Loucy (cell line): ENCODE results near the gene COL6A1.

Experiments
- H2AFZ ChIP-seq: fragments of 200-600 bp; sonication (generic); 2 replicates; pipeline ENCODE4 v1.6.0; 2016; ENCODE audit warnings: antibody characterized with exemption, mild to moderate bottlenecking, low read length, moderate library complexity
- H3F3A ChIP-seq: fragments of 200-600 bp; 2 replicates; pipeline ENCODE4 v1.6.0; 2016; ENCODE audit warnings: antibody characterized with exemption, low read depth, mild to moderate bottlenecking
- H3K27me3 ChIP-seq: fragments of 200-600 bp; sonication (generic); 2 replicates; pipeline ENCODE4 v1.6.1; 2014; ENCODE audit warnings: low read length, mild to moderate bottlenecking; ENCODE audit not compliant: insufficient read depth, poor library complexity, severe bottlenecking
- H3K36me3 ChIP-seq: fragments of 200-600 bp; sonication (generic); 2 replicates; pipeline ENCODE4 v1.6.1; 2016; ENCODE audit warnings: low read length; ENCODE audit not compliant: insufficient read depth
- H3K4me1 ChIP-seq: fragments of 200-600 bp; sonication (generic); 2 replicates; pipeline ENCODE4 v1.5.1; 2014; ENCODE audit warnings: low read length, mild to moderate bottlenecking; ENCODE audit not compliant: insufficient read depth, poor library complexity, severe bottlenecking
- H3K4me2 ChIP-seq: fragments of 200-600 bp; sonication (generic); 2 replicates; pipeline ENCODE4 v1.6.0; 2014; ENCODE audit warnings: antibody characterized with exemption, low read length, low read depth, mild to moderate bottlenecking; ENCODE audit not compliant: poor library complexity, severe bottlenecking
- H3K4me3 ChIP-seq: fragments of 200-600 bp; sonication (generic); 2 replicates; pipeline ENCODE4 v1.5.1; 2014; ENCODE audit warnings: low read length, mild to moderate bottlenecking, mixed read lengths; ENCODE audit not compliant: poor library complexity, severe bottlenecking
- H3K79me2 ChIP-seq: fragments of 200-600 bp; sonication (generic); 2 replicates; pipeline ENCODE4 v1.6.1; 2014; ENCODE audit warnings: low read length; ENCODE audit not compliant: insufficient read depth
- H3K9ac ChIP-seq: fragments of 200-600 bp; sonication (generic); 2 replicates; pipeline ENCODE4 v1.6.0; 2014; ENCODE audit warnings: mild to moderate bottlenecking, low read depth, low read length, moderate library complexity; ENCODE audit not compliant: poor library complexity, severe bottlenecking
- H3K9me2 ChIP-seq: fragments of 200-600 bp; sonication (generic); replicated peaks from 2 replicates; pipeline ENCODE4 v1.6.1; 2016; ENCODE audit warnings: low read depth, low read length, mixed read lengths
- H3K9me3 ChIP-seq: fragments of 200-600 bp; sonication (generic); 2 replicates; pipeline ENCODE4 v1.6.1; 2014; ENCODE audit warnings: mild to moderate bottlenecking, antibody characterized with exemption, low read length, low read depth; ENCODE audit not compliant: insufficient read depth
- H4K20me1 ChIP-seq: fragments of 200-600 bp; sonication (generic); 2 replicates; pipeline ENCODE4 v1.6.0; 2014; ENCODE audit warnings: antibody characterized with exemption, low read length, mild to moderate bottlenecking; ENCODE audit not compliant: insufficient read depth, poor library complexity, severe bottlenecking
- EZH2phosphoT487 ChIP-seq: fragments of 200-600 bp; IDR thresholded peaks from 2 replicates; pipeline ENCODE4 v1.6.1; 2018; ENCODE audit warnings: antibody characterized with exemption, mild to moderate bottlenecking, moderate library complexity, borderline replicate concordance
- TF ChIP-seq, protein P1 (sequence below): fragments of 200-600 bp; sonication (generic); conservative IDR thresholded peaks from 2 replicates; pipeline ENCODE4 v1.5.1; 2014; ENCODE audit warnings: mild to moderate bottlenecking, antibody characterized with exemption, low read length

The COL6A1 gene

GRCh38 chr21:46037331-46038325, 56.1 kb downstream of the COL6A1 start:
- Histone ChIP-seq H2AFZ (no peak overlapping the region), H3K4me3 (no peak overlapping the region), H3K27me3 (no peaks in the 10 kb centered on the region), H3K9me3 (no peaks in the 10 kb centered on the region; the same call in 1 of the 2 replicates), H3K9ac (no peak overlapping the region), H3K79me2 (no peaks in the 10 kb centered on the region), H3K4me2 (no peak overlapping the region), H4K20me1 (no peaks in the 10 kb centered on the region), H3K36me3 (no peaks in the 10 kb centered on the region), H3K4me1 (no peaks in the 10 kb centered on the region), H3K9me2 (no peaks in the 10 kb centered on the region), H3F3A (no peaks in the 10 kb centered on the region)
- no peak for TF ChIP-seq EZH2phosphoT487
- TF ChIP-seq, protein P1, sequence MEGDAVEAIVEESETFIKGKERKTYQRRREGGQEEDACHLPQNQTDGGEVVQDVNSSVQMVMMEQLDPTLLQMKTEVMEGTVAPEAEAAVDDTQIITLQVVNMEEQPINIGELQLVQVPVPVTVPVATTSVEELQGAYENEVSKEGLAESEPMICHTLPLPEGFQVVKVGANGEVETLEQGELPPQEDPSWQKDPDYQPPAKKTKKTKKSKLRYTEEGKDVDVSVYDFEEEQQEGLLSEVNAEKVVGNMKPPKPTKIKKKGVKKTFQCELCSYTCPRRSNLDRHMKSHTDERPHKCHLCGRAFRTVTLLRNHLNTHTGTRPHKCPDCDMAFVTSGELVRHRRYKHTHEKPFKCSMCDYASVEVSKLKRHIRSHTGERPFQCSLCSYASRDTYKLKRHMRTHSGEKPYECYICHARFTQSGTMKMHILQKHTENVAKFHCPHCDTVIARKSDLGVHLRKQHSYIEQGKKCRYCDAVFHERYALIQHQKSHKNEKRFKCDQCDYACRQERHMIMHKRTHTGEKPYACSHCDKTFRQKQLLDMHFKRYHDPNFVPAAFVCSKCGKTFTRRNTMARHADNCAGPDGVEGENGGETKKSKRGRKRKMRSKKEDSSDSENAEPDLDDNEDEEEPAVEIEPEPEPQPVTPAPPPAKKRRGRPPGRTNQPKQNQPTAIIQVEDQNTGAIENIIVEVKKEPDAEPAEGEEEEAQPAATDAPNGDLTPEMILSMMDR: no peak

GRCh38 chr21:46038341-46038829, 56.8 kb downstream of the COL6A1 start:
- H3K9me2 ChIP-seq: no peaks in the 10 kb centered on the region
- no peaks in the 10 kb centered on the region; the same call in 1 of the 2 replicates for H3K9me3 ChIP-seq
- no peak for TF ChIP-seq EZH2phosphoT487
- H3K4me2 ChIP-seq: no peak overlapping the region
- no peaks in the 10 kb centered on the region for H3K27me3 ChIP-seq
- no peak overlapping the region for H3K4me3 ChIP-seq
- H4K20me1 ChIP-seq: no peaks in the 10 kb centered on the region
- no peak overlapping the region for H2AFZ ChIP-seq
- no peaks in the 10 kb centered on the region for H3K4me1 ChIP-seq
- H3K79me2 ChIP-seq: no peaks in the 10 kb centered on the region
- no peaks in the 10 kb centered on the region for H3F3A ChIP-seq
- no peaks in the 10 kb centered on the region for H3K36me3 ChIP-seq
- no peak overlapping the region for H3K9ac ChIP-seq

DNA sequence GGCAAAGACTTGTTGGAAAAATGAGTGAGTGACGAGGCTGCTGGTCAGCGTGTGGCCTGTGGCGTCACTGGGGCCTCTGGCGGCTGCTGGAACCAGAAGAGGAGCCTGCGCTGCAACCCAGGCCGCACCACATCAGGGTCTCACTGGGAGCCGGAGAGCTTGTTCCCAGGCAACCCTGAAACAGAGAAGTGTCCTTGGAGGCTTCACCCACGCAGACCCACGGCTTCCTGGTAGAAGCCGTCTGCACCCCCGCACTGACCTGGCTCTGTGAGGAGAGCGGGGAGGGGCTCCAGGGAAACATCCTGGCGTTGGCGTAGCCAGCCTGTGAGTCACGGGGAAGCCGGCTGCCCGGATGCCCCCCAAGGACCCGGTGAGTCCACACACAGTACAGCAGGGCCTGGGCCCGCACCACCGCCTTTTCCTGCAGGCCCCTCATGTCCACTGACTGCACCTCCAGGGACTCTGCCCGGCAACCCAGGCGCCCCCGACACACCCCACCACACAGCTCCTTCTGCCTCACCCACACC, 57.4 kb downstream of the COL6A1 start:
- Histone ChIP-seq H3K36me3 (no peaks in the 10 kb centered on the region), H3K27me3 (no peaks in the 10 kb centered on the region), H3K9me2 (no peaks in the 10 kb centered on the region), H3K9ac (no peak overlapping the region), H3F3A (no peaks in the 10 kb centered on the region), H3K9me3 (no peaks in the 10 kb centered on the region; the same call in 1 of the 2 replicates), H3K4me2 (no peak overlapping the region), H4K20me1 (no peaks in the 10 kb centered on the region), H2AFZ (no peak overlapping the region), H3K79me2 (no peaks in the 10 kb centered on the region), H3K4me1 (no peaks in the 10 kb centered on the region), H3K4me3 (no peak overlapping the region)
- TF ChIP-seq, protein P1: no peak
- TF ChIP-seq EZH2phosphoT487: no peak
